ENCODE measurements around the gene KLC3.

DNA sequence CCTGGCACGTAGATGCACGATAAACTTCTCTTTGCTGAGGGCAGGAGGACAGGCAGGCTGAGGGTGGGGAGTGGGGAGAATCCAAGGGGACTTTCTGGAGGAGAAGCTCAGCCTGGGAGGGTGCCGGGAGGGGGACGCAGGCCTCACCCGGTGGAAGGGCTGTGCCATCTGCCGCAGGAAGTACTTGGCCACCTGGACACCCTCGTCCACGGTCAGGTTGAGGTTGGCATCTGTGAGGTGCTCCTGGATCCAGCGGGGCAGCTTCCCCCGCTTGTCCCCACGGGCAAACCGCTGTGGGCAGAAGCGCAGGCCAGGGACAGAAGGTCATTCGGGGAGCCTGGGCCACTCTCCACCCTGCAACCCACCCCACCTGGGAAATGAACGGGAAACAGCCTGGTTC lies 11.5 kb downstream of the KLC3 start:
- TF ChIP-seq YY1 (IDR thresholded peaks at IDR 0.05; ENCODE audit: insufficient read depth, insufficient read length) (no peak), SUZ12 (IDR thresholded peaks at IDR 0.05; ENCODE audit: extremely low read depth, insufficient read depth, insufficient read length) (no peak), ZNF274 (IDR thresholded peaks at IDR 0.05; ENCODE audit: low read depth, low read length) (no peak)
